Liver (tissue), 3 donors: ENCODE data around the gene ZDHHC14.

Source experiments
- EGR1 ChIP-seq, 2 donors: IDR thresholded peaks; 2 replicates each; pipeline ENCODE4 v1.6.1; 2016 to 2018; ENCODE audit warnings: antibody characterized with exemption in 2 of 2, low read depth in 2 of 2
- JUND ChIP-seq, 2 donors: IDR thresholded peaks; 2 replicates each; pipeline ENCODE4 v1.6.1; 2016; ENCODE audit warnings: antibody characterized with exemption in 2 of 2
- TAF1 ChIP-seq: conservative IDR thresholded peaks from 2 replicates; pipeline ENCODE4 v1.6.1; 2016; ENCODE audit warnings: antibody characterized with exemption, mild to moderate bottlenecking
- TF ChIP-seq, protein P1 (sequence below): IDR thresholded peaks from 2 replicates; pipeline ENCODE4 v1.6.1; 2016; ENCODE audit warnings: antibody characterized with exemption
- TF ChIP-seq, protein P2 (sequence below): IDR thresholded peaks from 2 replicates; pipeline ENCODE4 v1.6.1; 2016; ENCODE audit warnings: antibody characterized with exemption, mild to moderate bottlenecking
- TF ChIP-seq, protein P3 (sequence below): fragments of 150-350 bp; IDR thresholded peaks from 2 replicates; pipeline ENCODE4 v1.5.1; 2017; ENCODE audit warnings: improper control_type of control experiment, low read depth, low read length; ENCODE audit not compliant: missing input control
- TF ChIP-seq, protein P4 (sequence below): IDR thresholded peaks from 2 replicates; pipeline ENCODE4 v1.6.1; 2016; ENCODE audit warnings: antibody characterized with exemption
- donor health status: healthy.
- donor health status: healthy.

DNA sequence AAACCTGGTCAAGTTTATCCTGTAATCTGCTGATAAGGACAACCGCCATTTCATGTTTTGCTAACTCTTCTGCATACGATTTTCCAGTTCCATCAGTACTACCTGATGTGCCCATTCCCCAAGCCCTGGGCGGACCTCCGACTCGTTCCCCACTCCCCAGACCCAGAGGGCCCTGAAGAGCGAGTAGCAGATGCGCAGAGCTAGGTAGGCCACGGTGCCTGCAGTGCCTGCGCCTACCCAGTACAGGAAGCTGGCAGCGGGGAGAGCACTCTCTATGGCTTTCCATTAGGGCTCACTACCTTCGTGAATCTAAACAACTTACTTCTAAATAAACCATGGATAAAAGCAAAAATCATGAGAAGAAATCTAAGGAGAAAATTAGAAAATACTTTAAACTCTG lies 14.3 kb upstream of the ZDHHC14 start:
- TF ChIP-seq, protein P1, sequence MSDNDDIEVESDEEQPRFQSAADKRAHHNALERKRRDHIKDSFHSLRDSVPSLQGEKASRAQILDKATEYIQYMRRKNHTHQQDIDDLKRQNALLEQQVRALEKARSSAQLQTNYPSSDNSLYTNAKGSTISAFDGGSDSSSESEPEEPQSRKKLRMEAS, result no peak
- TF ChIP-seq TAF1, result no peak
- TF ChIP-seq, protein P2, sequence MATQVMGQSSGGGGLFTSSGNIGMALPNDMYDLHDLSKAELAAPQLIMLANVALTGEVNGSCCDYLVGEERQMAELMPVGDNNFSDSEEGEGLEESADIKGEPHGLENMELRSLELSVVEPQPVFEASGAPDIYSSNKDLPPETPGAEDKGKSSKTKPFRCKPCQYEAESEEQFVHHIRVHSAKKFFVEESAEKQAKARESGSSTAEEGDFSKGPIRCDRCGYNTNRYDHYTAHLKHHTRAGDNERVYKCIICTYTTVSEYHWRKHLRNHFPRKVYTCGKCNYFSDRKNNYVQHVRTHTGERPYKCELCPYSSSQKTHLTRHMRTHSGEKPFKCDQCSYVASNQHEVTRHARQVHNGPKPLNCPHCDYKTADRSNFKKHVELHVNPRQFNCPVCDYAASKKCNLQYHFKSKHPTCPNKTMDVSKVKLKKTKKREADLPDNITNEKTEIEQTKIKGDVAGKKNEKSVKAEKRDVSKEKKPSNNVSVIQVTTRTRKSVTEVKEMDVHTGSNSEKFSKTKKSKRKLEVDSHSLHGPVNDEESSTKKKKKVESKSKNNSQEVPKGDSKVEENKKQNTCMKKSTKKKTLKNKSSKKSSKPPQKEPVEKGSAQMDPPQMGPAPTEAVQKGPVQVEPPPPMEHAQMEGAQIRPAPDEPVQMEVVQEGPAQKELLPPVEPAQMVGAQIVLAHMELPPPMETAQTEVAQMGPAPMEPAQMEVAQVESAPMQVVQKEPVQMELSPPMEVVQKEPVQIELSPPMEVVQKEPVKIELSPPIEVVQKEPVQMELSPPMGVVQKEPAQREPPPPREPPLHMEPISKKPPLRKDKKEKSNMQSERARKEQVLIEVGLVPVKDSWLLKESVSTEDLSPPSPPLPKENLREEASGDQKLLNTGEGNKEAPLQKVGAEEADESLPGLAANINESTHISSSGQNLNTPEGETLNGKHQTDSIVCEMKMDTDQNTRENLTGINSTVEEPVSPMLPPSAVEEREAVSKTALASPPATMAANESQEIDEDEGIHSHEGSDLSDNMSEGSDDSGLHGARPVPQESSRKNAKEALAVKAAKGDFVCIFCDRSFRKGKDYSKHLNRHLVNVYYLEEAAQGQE, result no peak
- no peak for TF ChIP-seq EGR1 (IDR thresholded peaks at IDR 0.05; ENCODE audit: low read depth in 2 of 2)
- TF ChIP-seq, protein P3, sequence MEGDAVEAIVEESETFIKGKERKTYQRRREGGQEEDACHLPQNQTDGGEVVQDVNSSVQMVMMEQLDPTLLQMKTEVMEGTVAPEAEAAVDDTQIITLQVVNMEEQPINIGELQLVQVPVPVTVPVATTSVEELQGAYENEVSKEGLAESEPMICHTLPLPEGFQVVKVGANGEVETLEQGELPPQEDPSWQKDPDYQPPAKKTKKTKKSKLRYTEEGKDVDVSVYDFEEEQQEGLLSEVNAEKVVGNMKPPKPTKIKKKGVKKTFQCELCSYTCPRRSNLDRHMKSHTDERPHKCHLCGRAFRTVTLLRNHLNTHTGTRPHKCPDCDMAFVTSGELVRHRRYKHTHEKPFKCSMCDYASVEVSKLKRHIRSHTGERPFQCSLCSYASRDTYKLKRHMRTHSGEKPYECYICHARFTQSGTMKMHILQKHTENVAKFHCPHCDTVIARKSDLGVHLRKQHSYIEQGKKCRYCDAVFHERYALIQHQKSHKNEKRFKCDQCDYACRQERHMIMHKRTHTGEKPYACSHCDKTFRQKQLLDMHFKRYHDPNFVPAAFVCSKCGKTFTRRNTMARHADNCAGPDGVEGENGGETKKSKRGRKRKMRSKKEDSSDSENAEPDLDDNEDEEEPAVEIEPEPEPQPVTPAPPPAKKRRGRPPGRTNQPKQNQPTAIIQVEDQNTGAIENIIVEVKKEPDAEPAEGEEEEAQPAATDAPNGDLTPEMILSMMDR, result no peak
- TF ChIP-seq, protein P4, sequence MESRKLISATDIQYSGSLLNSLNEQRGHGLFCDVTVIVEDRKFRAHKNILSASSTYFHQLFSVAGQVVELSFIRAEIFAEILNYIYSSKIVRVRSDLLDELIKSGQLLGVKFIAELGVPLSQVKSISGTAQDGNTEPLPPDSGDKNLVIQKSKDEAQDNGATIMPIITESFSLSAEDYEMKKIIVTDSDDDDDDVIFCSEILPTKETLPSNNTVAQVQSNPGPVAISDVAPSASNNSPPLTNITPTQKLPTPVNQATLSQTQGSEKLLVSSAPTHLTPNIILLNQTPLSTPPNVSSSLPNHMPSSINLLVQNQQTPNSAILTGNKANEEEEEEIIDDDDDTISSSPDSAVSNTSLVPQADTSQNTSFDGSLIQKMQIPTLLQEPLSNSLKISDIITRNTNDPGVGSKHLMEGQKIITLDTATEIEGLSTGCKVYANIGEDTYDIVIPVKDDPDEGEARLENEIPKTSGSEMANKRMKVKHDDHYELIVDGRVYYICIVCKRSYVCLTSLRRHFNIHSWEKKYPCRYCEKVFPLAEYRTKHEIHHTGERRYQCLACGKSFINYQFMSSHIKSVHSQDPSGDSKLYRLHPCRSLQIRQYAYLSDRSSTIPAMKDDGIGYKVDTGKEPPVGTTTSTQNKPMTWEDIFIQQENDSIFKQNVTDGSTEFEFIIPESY, result no peak
- TF ChIP-seq JUND (IDR thresholded peaks at IDR 0.05), result no peak
